ENCODE data around the gene SAG.

- TF ChIP-seq CTCF (IDR thresholded peaks at IDR 0.05) (no peak), POLR2AphosphoS5 (IDR thresholded peaks at IDR 0.05) (no peak)
These were observed 18.9 kb downstream of the SAG start for GRCh38 chr2:233326500-233326899.

Measured in gastroesophageal sphincter (tissue), 3 donors.